ENCODE results near the gene KIAA1755.
"Not testable (repeated sequence)": the region's sequence is repeated elsewhere in the genome, so short reads cannot be mapped to it uniquely, and the experiment has no call there.

Gene KIAA1755

DNA sequence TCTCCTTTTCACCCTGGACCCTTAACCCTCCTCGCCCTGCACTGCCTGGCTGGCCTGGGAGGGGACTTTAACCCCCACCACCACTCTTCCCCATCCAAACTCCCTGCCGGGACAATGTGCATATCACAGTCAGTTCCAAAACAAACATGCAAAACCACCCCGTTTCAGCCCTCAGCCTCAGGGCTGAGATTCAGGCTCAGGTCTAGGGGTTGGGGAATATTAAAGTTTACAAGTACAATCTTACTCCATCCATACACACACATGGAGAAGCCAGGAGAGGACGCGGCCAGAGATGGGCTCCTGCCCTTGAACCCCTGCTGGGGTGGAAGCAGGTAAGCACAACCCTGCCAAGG lies 534 bp downstream of the KIAA1755 start:
- no peak for DNase-seq (ENCODE audit: low spot score)

DNA sequence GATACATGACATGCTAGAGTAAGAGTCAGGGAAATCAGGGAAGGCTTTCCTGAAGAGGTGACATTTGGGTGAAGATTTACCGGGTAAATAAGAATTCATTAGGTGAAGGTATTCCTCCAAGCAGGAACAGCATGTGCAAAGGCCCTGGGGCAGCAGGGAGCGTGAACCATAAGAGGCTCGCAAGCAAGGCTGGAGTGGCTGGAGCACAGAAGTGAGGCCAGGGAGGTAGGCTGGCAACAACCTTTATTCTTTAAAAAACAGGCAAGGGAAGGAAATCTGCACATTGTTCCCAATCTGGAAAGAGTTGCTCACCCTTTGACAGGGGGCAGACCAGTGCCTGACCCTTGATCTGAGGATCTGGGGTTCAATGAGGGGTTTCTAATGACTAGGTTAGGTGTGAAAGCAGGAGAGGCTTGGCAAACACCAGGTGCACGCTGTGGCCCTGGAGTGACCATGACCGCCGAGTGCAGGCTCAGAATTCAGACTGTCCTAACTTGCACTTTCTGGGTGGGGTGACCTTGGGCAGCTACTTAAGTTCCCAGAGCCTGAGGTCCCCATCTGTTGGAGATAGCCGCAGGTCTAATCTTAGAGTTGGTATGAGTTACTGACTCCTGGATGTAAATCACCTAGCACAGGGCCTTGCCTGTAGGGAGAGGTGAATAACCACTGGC lies 1.9 kb downstream of the KIAA1755 start:
- no peak for DNase-seq (ENCODE audit: low spot score)

DNA sequence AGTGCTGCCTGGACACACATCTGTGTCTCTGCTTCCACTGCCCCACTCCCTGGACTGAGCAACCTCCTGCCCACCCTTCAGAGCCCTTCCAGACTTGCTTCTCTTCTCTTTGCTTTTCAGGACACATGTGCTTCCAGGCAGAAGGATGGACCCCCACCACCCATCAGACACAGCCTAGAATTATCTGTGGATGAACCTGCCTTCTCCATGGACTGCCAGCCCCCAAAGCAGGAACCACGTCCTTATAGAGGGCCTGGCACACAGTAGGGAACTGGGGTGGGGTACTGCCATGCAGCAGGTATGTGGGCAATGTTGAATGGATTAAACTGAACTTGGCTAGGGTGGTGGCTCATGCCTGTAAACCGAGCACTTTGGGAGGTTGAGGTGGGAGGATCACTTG lies 3.6 kb downstream of the KIAA1755 start:
- DNase-seq (ENCODE audit: low spot score) = no peak

GRCh38 chr20:38256021-38256420 lies 4.5 kb downstream of the KIAA1755 start:
- DNase-seq (ENCODE audit: low spot score) = no peak

DNA sequence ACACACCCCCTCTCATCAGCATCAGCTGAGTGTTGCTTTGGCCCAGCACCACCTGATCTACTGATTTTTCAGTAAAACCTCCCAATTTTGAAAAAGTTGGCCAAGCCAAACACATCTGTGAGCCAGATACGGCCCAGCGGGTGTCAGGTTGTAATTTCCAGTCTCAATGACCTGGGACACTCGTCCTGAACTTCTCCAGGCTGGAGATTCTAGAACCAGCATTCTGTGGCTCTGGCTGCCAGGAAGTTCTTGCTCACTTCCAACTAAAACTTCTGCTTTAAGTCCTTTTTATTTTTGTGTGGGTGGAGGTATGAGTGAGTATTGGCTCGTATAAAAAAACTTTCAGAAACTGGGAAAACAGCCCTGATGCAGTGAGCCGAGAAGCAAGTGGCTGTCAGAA lies 5.1 kb downstream of the KIAA1755 start:
- DNase-seq (ENCODE audit: low spot score) = no peak

- not testable (repeated sequence) for DNase-seq (ENCODE audit: low spot score)
Observed at GRCh38 chr20:38254621-38255020, 5.9 kb downstream of the KIAA1755 start.

- DNase-seq (ENCODE audit: low spot score) = no peak
Observed at GRCh38 chr20:38253571-38253970, 7.0 kb downstream of the KIAA1755 start.

DNA sequence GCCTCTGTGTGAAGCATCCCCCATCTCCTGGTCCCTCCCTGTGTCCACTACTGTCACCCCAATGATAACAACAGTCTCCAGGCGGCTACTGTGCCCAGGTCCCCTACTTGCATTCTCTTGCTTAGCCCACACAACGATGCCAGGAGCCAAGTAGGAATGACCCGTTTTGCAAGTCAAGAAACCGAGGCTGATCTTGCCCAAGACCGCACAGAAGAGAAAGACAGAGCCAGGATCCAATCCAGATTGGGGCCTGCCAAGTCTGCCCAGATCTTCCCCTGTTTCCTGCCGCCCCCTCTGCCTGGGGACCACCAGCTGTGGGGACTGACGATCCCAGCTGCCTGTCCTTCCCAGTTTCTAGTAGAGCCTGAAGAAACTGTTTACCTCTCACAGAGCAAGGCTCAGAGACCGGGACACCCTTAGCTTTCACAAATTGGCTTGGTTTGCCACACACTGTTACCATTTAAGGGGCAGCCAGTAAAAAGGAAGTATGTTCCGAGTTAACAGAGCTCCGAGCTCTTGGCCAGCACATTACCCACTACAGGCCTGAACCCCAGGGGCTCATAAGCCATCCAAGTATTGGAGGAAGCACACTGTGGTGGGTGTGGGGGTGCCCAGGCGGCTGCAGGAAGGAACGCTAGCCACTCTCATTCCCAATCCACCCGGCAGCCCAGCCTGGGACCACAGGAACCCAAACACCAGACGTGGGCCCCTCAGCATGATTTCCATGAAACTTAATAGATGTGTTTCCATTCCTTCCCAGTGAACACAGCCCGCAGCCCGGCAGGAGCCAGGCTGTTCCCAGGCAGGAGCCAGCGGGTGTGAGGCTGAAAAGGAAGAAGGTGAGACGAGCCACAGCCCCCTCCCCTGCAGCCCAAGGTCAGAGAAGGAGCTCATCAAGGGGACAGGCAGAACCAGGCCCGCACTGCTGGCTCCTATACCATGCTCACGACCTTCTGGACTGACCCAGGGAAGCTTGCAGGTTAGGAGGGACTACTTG lies 7.9 kb downstream of the KIAA1755 start:
- no peak for DNase-seq (ENCODE audit: low spot score)

GRCh38 chr20:38251441-38251840 lies 9.1 kb downstream of the KIAA1755 start:
- DNase-seq (ENCODE audit: low spot score) = not testable (repeated sequence)

GRCh38 chr20:38250609-38251008 lies 9.9 kb downstream of the KIAA1755 start:
- DNase-seq (ENCODE audit: low spot score) = no peak

DNA sequence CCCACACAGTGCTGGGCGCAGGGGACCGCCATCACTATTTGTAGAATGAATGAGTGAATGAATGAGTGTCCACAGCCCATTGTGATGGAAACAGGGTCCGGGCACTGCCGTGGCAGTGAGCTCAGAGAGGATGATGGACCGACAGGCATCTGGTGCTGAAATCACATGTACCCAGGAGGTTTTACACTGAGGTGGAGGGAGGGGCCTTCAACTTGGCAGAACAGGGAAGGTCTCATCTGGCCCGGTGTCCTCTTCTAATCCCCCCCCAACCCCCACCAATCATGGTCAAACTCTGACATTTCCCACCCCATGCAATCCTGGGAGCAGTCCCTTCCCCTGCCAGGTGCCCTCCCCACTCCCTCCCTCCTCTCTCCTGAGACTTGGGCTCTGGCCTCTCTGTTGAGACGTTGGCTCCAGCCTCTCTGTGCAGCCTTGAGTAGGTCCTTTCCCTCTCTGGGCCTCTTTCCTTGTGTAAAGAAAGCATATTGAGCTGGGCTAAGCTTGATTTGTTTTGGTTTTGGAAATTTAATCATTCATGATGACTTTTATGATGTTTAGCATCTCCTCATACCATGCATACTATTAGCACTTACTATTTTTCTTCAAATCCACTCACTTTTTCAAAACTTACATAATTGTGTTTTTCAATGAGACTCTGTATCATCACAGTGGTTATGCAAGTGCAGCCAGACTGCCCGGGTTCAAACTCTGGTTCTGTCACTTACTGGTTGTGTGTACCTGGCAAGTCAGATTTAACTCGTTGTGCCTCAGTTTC lies 10.8 kb downstream of the KIAA1755 start:
- no peak for DNase-seq (ENCODE audit: low spot score)

GRCh38 chr20:38248133-38248532 lies 12.4 kb downstream of the KIAA1755 start:
- DNase-seq (ENCODE audit: low spot score) = no peak

GRCh38 chr20:38247725-38248124 lies 12.8 kb downstream of the KIAA1755 start:
- DNase-seq (ENCODE audit: low spot score) = not testable (repeated sequence)

GRCh38 chr20:38247166-38247509 lies 13.4 kb downstream of the KIAA1755 start:
- no peak for DNase-seq (ENCODE audit: low spot score)

DNA sequence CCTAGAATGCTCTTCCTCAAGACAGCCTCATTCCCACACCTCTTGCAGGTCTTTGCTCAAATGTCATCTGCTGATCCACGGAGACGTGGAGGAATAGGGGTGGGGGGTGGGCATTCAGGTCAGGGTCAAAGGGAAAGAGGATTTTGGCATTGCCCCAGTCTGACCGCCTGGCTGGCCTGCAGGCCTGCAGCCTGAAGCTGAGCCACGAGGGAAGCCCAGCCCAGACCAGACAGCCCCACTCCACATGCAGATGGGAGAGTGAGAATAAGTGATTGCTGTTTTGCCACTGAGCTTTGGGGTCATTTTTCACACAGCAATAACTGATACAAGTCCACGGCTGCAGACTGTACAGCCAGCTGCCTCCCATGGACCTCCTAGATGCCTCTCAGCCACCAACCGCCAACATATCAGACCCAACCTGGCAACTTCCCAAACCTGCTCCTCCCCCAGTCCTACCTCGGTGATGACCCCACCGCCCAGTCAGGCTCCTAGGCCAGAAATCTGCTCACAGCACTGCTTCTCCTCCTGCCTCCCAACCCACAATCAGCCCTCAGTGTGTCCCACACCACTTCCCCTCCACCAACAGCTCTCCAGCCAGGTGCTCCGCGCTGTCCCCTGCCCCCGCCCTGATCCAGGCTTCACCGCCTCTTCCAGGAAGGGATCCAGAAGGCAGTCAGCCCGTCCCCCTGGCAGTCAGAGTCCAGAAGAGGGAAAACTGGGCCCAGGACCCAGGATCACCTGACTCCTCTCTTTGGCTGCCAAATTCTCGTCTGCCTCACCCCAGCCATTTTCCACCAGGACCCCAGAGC lies 14.0 kb downstream of the KIAA1755 start:
- peak; percentile 25 for DNase-seq (ENCODE audit: low spot score)

DNA sequence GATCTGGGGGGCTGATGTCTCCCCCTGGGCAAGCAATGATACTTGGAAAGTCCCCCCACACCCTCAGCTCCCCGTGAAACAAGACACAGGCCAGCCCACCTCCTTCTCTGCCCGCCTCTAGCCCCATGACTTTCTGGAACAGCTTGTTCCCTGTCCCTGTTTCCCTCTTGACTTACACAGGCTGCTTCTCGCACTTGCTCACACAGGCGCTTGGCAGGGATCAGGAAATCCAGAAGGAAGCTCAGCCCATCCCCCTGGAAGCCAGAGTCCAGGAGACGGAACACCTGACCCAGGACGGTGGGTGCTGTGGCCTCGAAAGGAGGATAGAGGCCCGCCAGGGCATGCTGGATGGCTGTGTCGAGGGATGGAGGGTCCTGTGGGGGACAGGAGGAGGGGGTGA lies 14.8 kb downstream of the KIAA1755 start:
- no peak for DNase-seq (ENCODE audit: low spot score)

DNA sequence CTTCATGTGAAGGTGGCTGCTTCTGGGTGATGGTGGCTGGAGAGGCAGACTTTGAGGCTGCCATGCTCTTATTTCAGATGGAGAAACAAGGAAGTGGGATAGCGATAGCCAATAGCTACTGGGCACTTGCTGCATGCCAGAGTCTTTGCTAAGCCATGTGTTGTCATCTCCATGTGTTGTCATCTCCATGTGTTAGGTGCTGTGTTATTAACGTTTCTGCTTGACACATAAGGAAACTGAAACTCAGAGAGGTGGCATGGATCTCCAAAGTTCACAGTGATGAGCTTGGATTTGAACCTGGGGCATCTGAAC lies 16.9 kb downstream of the KIAA1755 start:
- no peak for DNase-seq (ENCODE audit: low spot score)

GRCh38 chr20:38242848-38243708 lies 17.5 kb downstream of the KIAA1755 start:
- DNase-seq (ENCODE audit: low spot score) = no peak

GRCh38 chr20:38241201-38241600 lies 19.3 kb downstream of the KIAA1755 start:
- no peak for DNase-seq (ENCODE audit: low spot score)

GRCh38 chr20:38239441-38239840 lies 21.1 kb downstream of the KIAA1755 start:
- no peak for DNase-seq (ENCODE audit: low spot score)

DNA sequence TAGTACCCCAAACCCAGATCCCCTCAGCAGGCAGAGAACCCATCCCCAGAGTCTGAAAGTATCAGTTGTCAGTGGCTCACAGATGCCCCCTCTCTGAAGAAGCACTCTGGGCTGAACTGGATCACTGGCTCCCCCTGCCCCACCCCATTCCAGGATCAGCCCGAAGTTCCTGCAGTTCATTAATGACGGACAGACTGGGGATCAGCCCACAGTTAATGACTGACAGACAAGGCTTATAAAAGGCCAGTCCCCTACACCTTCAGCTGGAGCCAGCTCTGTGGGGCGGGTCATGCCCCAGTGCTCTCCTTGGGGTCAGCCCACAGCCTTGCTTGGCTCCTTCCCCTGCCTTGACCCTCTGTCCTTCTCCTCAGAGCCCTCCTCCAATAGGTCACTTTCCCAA lies 21.7 kb downstream of the KIAA1755 start:
- no peak for DNase-seq (ENCODE audit: low spot score)

Measured in pons (tissue), 1 donor.